Activated B cell treated with CpG ODN at 0.5 μM for 24 hours (primary cell): ENCODE data around the gene LMNA. TPM values are rescaled to one million over a fixed set of nuclear protein-coding genes. Genes with fewer than 3 reads are reported as not detected.

ENCODE experiments used
- ATAC-seq: fragments of 200-7000 bp; cut with Tn5 transposase; one replicate; pipeline ENCODE4 v1.10.0; 2021; ENCODE audit warnings: low read depth, mild to moderate bottlenecking, moderate library complexity
- CTCF ChIA-PET: fragments of 350-600 bp; sonication (Branson Sonifier 250); formaldehyde crosslinking; loops from one replicate; lab custom pipeline; 2021; ENCODE audit warnings: antibody characterized with exemption; lab: Charles Lee
- POLR2A ChIA-PET: fragments of 350-600 bp; sonication (Branson Sonifier 250); formaldehyde crosslinking; loops from one replicate; lab custom pipeline; 2021; ENCODE audit warnings: antibody characterized with exemption; lab: Charles Lee
- DNase-seq: peaks from one replicate; pipeline ENCODE4 v3.0.0; 2022
- H3K27ac Mint-ChIP-seq: one replicate; pipeline ENCODE4 v1.8.0; 2020; ENCODE audit warnings: mixed read lengths
- H3K27me3 Mint-ChIP-seq: one replicate; pipeline ENCODE4 v1.8.0; 2021; ENCODE audit warnings: mixed read lengths
- H3K36me3 Mint-ChIP-seq: one replicate; pipeline ENCODE4 v1.8.0; 2021; ENCODE audit warnings: low read depth, mixed read lengths
- H3K4me1 Mint-ChIP-seq: one replicate; pipeline ENCODE4 v1.8.0; 2021; ENCODE audit warnings: mixed read lengths
- H3K4me3 Mint-ChIP-seq: one replicate; pipeline ENCODE4 v1.8.0; 2020; ENCODE audit warnings: mild to moderate bottlenecking, mixed read lengths
- H3K9me3 Mint-ChIP-seq: one replicate; pipeline ENCODE4 v1.8.0; 2020; ENCODE audit warnings: mixed read lengths
- CTCF ChIP-seq: fragments of 200-600 bp; IDR thresholded peaks from one replicate; pipeline ENCODE4 v1.8.0; 2022; ENCODE audit warnings: antibody characterized with exemption, mild to moderate bottlenecking
- intact Hi-C: fragments of 100-400 bp; cut with micrococcal nuclease; formaldehyde crosslinking; loops from one replicate; pipeline ENCODE4 v1.15.1; 2024
- total RNA-seq: library from RNA; stranded (reverse); gene quantifications from 2 replicates; pipeline ENCODE4 v1.2.3, GENCODE V29; 2022

The LMNA gene
- total RNA-seq, 1 donor from 2014 or later, result 47.5 TPM

DNA sequence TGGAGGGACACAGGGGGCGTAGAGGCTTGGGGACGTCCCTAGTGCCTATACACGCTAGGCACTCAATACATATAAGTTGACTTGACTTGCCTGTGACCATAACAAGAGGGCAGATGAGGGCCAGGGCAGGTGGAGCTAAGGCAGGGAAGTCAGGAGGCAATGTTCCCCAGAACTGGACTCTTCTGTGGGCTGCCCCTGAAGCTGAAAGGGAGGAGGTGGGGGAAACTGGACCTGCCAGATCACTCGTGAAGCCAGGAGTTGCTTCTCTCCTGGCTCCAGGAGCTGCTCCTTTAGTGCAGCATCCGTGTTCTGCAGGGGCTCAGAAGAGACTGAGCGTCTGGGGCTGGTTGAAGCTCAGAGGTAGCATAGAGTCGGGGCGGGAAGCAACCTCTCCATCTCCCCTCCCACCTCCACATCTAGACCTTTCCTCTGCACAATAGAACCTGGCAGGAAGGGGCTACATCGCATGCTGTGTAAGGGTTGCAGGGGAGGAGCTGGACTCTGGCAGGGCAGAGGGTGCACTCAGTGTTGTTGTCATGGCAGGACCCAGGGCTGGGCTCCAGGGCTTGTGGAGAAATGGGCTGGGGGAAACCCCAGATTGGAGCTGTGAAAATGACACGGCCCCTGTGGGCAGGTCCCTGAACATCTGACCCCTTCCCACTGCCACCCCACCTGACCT, 36.0 kb downstream of the LMNA start:
- Mint-ChIP-seq H3K9me3 (no peaks in the 10 kb centered on the region), H3K27ac (peak overlapping the region; percentile 38), H3K27me3 (peaks cover 2% of the 10 kb centered on the region), H3K4me1 (peaks cover 88% of the 10 kb centered on the region), H3K36me3 (no peaks in the 10 kb centered on the region), H3K4me3 (peak overlapping the region; percentile 24)
- ChIA-PET POLR2A (interaction anchor here (1.6 to 6.8 kb wide), 4 partner anchors 10 to 76 kb away, joined by 5 to 71 read pairs (median 37); partner anchors contain the start of genes PMF1 and SLC25A44), CTCF (interaction anchor here (1.2 to 13.6 kb wide), 4 partner anchors 10 to 76 kb away, joined by 3 to 215 read pairs (median 5); no protein-coding TSS in a partner anchor)
- no peak for ATAC-seq
- intact Hi-C loops, result loop anchor here (1.0 kb wide), 1 partner anchor 10 kb away; no protein-coding TSS in a partner anchor
- TF ChIP-seq CTCF, result no peak
- no peak for DNase-seq

DNA sequence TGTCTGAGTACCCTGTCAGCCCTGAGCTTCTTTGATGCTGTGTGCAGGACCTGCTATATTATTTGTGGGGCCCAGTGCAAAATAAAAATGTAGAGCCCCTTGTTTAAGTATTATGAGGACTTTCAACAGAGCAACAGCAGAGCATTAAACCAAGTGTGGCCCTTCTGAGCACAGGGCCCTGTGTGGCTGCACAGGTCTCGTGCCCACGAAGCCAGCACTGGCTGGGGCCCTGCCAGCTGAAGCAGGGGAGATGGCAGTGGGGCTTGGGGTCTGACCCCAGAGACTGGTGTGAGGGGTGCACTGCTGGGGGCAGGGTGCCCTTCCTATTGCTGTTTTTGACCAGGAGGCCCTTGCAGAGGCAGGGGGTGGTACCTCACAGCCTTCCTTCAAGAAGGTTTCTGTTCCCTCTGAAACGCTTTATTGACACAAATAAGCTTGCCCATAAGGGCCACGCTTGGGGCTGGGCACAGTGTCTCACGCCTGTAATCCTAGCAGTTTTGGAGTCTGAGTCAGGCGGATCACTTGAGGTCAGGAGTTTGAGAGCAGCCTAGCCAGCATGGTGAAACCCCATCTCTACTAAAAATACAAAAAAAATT, 36.7 kb downstream of the LMNA start:
- peak overlapping the region; percentile 48 for H3K4me3 Mint-ChIP-seq
- H3K36me3 Mint-ChIP-seq, result no peaks in the 10 kb centered on the region
- ChIA-PET CTCF (interaction anchor here (1.2 to 13.6 kb wide), 4 partner anchors 10 to 76 kb away, joined by 3 to 215 read pairs (median 5); no protein-coding TSS in a partner anchor), POLR2A (interaction anchor here (0.6 to 6.8 kb wide), 7 partner anchors 9 to 187 kb away, joined by 5 to 71 read pairs (median 13); partner anchors contain the start of genes PMF1 and SLC25A44)
- peaks cover 2% of the 10 kb centered on the region for H3K27me3 Mint-ChIP-seq
- H3K4me1 Mint-ChIP-seq, result peaks cover 91% of the 10 kb centered on the region
- intact Hi-C loops, result loop anchor here (1.0 kb wide), 1 partner anchor 9 kb away; no protein-coding TSS in a partner anchor
- peak overlapping the region; percentile 56 for H3K27ac Mint-ChIP-seq
- DNase-seq (peak; percentile 44), ATAC-seq (no peak)
- no peak for TF ChIP-seq CTCF
- no peaks in the 10 kb centered on the region for H3K9me3 Mint-ChIP-seq

DNA sequence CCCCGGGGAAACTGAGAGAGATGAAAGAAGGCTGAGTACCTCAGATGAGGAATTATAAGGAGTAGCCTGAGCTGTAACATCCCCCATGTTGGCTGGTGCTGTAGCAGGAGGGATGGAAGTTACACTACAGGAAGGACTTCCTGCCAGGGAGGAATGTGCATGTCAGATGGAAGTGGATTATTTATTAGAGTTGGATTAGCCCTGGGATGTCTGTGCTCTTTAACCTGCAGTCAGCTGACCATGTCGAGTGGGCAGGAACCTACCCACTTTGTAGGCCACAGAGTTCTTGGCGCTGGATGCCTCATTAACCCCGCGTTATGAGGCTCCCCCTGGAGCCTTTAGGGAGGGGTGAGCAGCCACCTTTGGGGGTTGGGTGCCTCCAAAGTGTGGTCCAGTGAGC, 38.1 kb downstream of the LMNA start:
- Mint-ChIP-seq H3K9me3 (no peaks in the 10 kb centered on the region), H3K27me3 (peaks cover 2% of the 10 kb centered on the region), H3K36me3 (no peaks in the 10 kb centered on the region), H3K4me3 (no peak overlapping the region), H3K27ac (no peak overlapping the region), H3K4me1 (peaks cover 94% of the 10 kb centered on the region)
- no peak for DNase-seq
- intact Hi-C loops, result no loop called here
- TF ChIP-seq CTCF, result no peak
- ChIA-PET CTCF (interaction anchor here (2.7 to 13.6 kb wide), 2 partner anchors 56 to 74 kb away, joined by 6 to 215 read pairs; no protein-coding TSS in a partner anchor), POLR2A (interaction anchor here (0.9 to 6.4 kb wide), 3 partner anchors 41 to 73 kb away, joined by 3 to 71 read pairs (median 21); partner anchors contain the start of genes PMF1 and SLC25A44)
- no peak for ATAC-seq

GRCh38 chr1:156153362-156153761, 38.9 kb downstream of the LMNA start, which contains the start of gene SEMA4A:
SEMA4A (plus strand) TSS chr1:156153585; CDS start chr1:156154579, 994 bp downstream.
- Mint-ChIP-seq H3K9me3 (no peaks in the 10 kb centered on the region), H3K27me3 (peaks cover 5% of the 10 kb centered on the region), H3K36me3 (peaks cover 6% of the 10 kb centered on the region), H3K4me1 (peaks cover 94% of the 10 kb centered on the region), H3K27ac (peak within 1 kb of the TSS; percentile 82), H3K4me3 (peak within 1 kb of the TSS; percentile 81)
- TF ChIP-seq CTCF, result no peak
- no peak for ATAC-seq
- POLR2A ChIA-PET, result interaction anchor here (1.7 kb wide), 1 partner anchor 59 kb away, joined by 19 read pairs; the partner anchor contains the start of gene PMF1
- intact Hi-C loops, result no loop called here
- CTCF ChIA-PET, result interaction anchor here (1.0 to 1.6 kb wide), 2 partner anchors 57 to 72 kb away, joined by 3 to 10 read pairs; no protein-coding TSS in a partner anchor
- DNase-seq, result no peak
